Measurements from ENCODE around the gene KRT78.
A peak's percentile ranks its signal among the peaks of the same experiment; 100 is the strongest.
"Not testable (repeated sequence)": the region's sequence is repeated elsewhere in the genome, so short reads cannot be mapped to it uniquely, and the experiment has no call there.

KRT78 gene

GRCh38 chr12:52848661-52849255, at the start of gene KRT78:
KRT78 (minus strand) TSS chr12:52848994; CDS start chr12:52848930, 64 bp downstream.
- DNase-seq, result no peak

GRCh38 chr12:52896190-52897100, 47.7 kb upstream of the KRT78 start:
- no peak for DNase-seq

- no peak for DNase-seq
Observed at GRCh38 chr12:52895726-52896189, 47.0 kb upstream of the KRT78 start.

GRCh38 chr12:52892974-52893373, 44.2 kb upstream of the KRT78 start:
- no peak for DNase-seq

- no peak for DNase-seq
Observed at GRCh38 chr12:52892207-52892852, 43.5 kb upstream of the KRT78 start.

GRCh38 chr12:52891044-52891443, 42.2 kb upstream of the KRT78 start:
- DNase-seq, result no peak

- no peak for DNase-seq
Observed at GRCh38 chr12:52890417-52890816, 41.6 kb upstream of the KRT78 start.

GRCh38 chr12:52884526-52885293, 35.9 kb upstream of the KRT78 start:
- peak; percentile 73 for DNase-seq

GRCh38 chr12:52880499-52880898, 31.7 kb upstream of the KRT78 start:
- DNase-seq, result not testable (repeated sequence)

- peak; percentile 61 for DNase-seq
Observed at GRCh38 chr12:52879394-52880351, 30.9 kb upstream of the KRT78 start.

GRCh38 chr12:52878507-52879393, 30.0 kb upstream of the KRT78 start:
- DNase-seq, result no peak

- DNase-seq, result no peak
Observed at GRCh38 chr12:52877242-52877641, 28.4 kb upstream of the KRT78 start.

- DNase-seq, result no peak
Observed at GRCh38 chr12:52876372-52876771, 27.6 kb upstream of the KRT78 start.

- no peak for DNase-seq
Observed at GRCh38 chr12:52874573-52875435, 26.0 kb upstream of the KRT78 start.

GRCh38 chr12:52873832-52874572, 25.2 kb upstream of the KRT78 start:
- DNase-seq, result peak; percentile 37

GRCh38 chr12:52873513-52873831, 24.7 kb upstream of the KRT78 start:
- no peak for DNase-seq

GRCh38 chr12:52872644-52873389, 24.0 kb upstream of the KRT78 start:
- no peak for DNase-seq

All from activated CD4-positive, alpha-beta T cell treated with anti-CD3 and anti-CD28 coated beads for 1 hour (primary cell).